A549 (cell line): Measurements from ENCODE around the gene MYOC.

Experiments used
- BCL3 ChIP-seq: fragments of >200 bp; sonication (Bioruptor Twin); formaldehyde crosslinking; IDR thresholded peaks from 3 replicates; pipeline ENCODE4 v1.6.1; 2016
- HOXB5 ChIP-seq: fragments of 250-450 bp; sonication (Bioruptor Pico); IDR thresholded peaks from 2 replicates; pipeline ENCODE4 v1.5.0; 2020; ENCODE audit warnings: mild to moderate bottlenecking, moderate library complexity
- JUN ChIP-seq, 2 experiments: fragments of >200 bp; sonication (Bioruptor Twin); formaldehyde crosslinking; IDR thresholded peaks; 2 replicates in 1 of 2; 3 replicates in 1 of 2; pipeline ENCODE4 v1.6.1; 2016 to 2017
- POLR2A ChIP-seq: IDR thresholded peaks from 2 replicates; pipeline ENCODE4 v1.6.1; 2012; ENCODE audit warnings: mild to moderate bottlenecking, low read length
- RFX5 ChIP-seq: fragments of 450-650 bp; IDR thresholded peaks from 2 replicates; pipeline ENCODE4 v1.7.1; 2014; ENCODE audit warnings: antibody characterized with exemption, mild to moderate bottlenecking, moderate library complexity
- RNF2 ChIP-seq: fragments of 200-600 bp; sonication (generic); IDR thresholded peaks from 2 replicates; pipeline ENCODE4 v1.6.1; 2016; ENCODE audit warnings: low read depth, mild to moderate bottlenecking, antibody characterized with exemption, moderate library complexity, borderline replicate concordance
- SMC3 ChIP-seq: fragments of >200 bp; sonication (Bioruptor Twin); formaldehyde crosslinking; IDR thresholded peaks from 3 replicates; pipeline ENCODE4 v1.6.1; 2018; ENCODE audit warnings: inconsistent platforms
- TF ChIP-seq, protein P1 (sequence below): fragments of >200 bp; sonication (Bioruptor Twin); formaldehyde crosslinking; IDR thresholded peaks from 3 replicates; pipeline ENCODE4 v1.5.1; 2016

- no peak for TF ChIP-seq RNF2
- TF ChIP-seq JUN (IDR thresholded peaks at IDR 0.05): no peak
- TF ChIP-seq, protein P1, sequence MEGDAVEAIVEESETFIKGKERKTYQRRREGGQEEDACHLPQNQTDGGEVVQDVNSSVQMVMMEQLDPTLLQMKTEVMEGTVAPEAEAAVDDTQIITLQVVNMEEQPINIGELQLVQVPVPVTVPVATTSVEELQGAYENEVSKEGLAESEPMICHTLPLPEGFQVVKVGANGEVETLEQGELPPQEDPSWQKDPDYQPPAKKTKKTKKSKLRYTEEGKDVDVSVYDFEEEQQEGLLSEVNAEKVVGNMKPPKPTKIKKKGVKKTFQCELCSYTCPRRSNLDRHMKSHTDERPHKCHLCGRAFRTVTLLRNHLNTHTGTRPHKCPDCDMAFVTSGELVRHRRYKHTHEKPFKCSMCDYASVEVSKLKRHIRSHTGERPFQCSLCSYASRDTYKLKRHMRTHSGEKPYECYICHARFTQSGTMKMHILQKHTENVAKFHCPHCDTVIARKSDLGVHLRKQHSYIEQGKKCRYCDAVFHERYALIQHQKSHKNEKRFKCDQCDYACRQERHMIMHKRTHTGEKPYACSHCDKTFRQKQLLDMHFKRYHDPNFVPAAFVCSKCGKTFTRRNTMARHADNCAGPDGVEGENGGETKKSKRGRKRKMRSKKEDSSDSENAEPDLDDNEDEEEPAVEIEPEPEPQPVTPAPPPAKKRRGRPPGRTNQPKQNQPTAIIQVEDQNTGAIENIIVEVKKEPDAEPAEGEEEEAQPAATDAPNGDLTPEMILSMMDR: no peak
- no peak for TF ChIP-seq HOXB5 (CRISPR knock-in tag)
- no peak for TF ChIP-seq BCL3
- TF ChIP-seq RFX5: no peak
- no peak for TF ChIP-seq POLR2A
- TF ChIP-seq SMC3: no peak
Measured at GRCh38 chr1:171652234-171652822, at the start of gene MYOC.
